WTC11 (cell line): Measurements from ENCODE around the gene ARHGAP8. TPM values are rescaled to one million over a fixed set of nuclear protein-coding genes. Genes with fewer than 3 reads are reported as not detected.
A peak's percentile ranks its signal among the peaks of the same experiment; 100 is the strongest.

ENCODE experiments used
- ATAC-seq: fragments of 200-7000 bp; cut with Tn5 transposase; 2 replicates; pipeline ENCODE4 v1.10.0; 2021; ENCODE audit warnings: mild to moderate bottlenecking, moderate library complexity
- CTCF ChIA-PET: fragments of 300-600 bp; sonication (Branson Sonifier 250); formaldehyde crosslinking; loops from one replicate; lab custom pipeline; 2021; ENCODE audit warnings: antibody characterized with exemption; lab: Charles Lee
- POLR2A ChIA-PET: fragments of 350-600 bp; sonication (Branson Sonifier 250); formaldehyde crosslinking; loops from one replicate; lab custom pipeline; 2021; ENCODE audit warnings: antibody characterized with exemption; lab: Charles Lee
- DNase-seq: peaks from one replicate; pipeline ENCODE4 v3.0.0; 2021; ENCODE audit warnings: low spot score
- H3K27ac Mint-ChIP-seq: 2 replicates; pipeline ENCODE4 v1.8.0; 2021; ENCODE audit warnings: mixed read lengths
- H3K27me3 Mint-ChIP-seq: 2 replicates; pipeline ENCODE4 v1.8.0; 2021; ENCODE audit warnings: low read depth, mild to moderate bottlenecking, moderate library complexity, mixed read lengths
- H3K36me3 Mint-ChIP-seq: 2 replicates; pipeline ENCODE4 v1.8.0; 2021; ENCODE audit warnings: mixed read lengths
- H3K4me1 Mint-ChIP-seq: 2 replicates; pipeline ENCODE4 v1.8.0; 2022; ENCODE audit warnings: mixed read lengths
- H3K4me3 Mint-ChIP-seq: 2 replicates; pipeline ENCODE4 v1.8.0; 2021; ENCODE audit warnings: mild to moderate bottlenecking, moderate library complexity, mixed read lengths
- H3K9me3 Mint-ChIP-seq: 2 replicates; pipeline ENCODE4 v1.8.0; 2021; ENCODE audit warnings: mixed read lengths
- AFF4 ChIP-seq: sonication (generic); formaldehyde crosslinking; IDR thresholded peaks from 2 replicates; pipeline ENCODE4 v1.8.1; 2023; ENCODE audit warnings: mild to moderate bottlenecking, missing genetic modification reagents, borderline replicate concordance
- ARID4B ChIP-seq: sonication (generic); formaldehyde crosslinking; IDR thresholded peaks from 2 replicates; pipeline ENCODE4 v1.8.0; 2023; ENCODE audit warnings: missing genetic modification reagents, mild to moderate bottlenecking, borderline replicate concordance
- E2F4 ChIP-seq: sonication (generic); formaldehyde crosslinking; IDR thresholded peaks from 2 replicates; pipeline ENCODE4 v1.8.1; 2022; ENCODE audit warnings: low read depth, mild to moderate bottlenecking, moderate library complexity, missing genetic modification reagents, borderline replicate concordance
- EMX1 ChIP-seq: fragments of 250-450 bp; sonication (Bioruptor Pico); IDR thresholded peaks from 2 replicates; pipeline ENCODE4 v1.8.0; 2021; ENCODE audit warnings: mild to moderate bottlenecking
- MYBL2 ChIP-seq: sonication (generic); formaldehyde crosslinking; IDR thresholded peaks from 2 replicates; pipeline ENCODE4 v1.8.1; 2023; ENCODE audit warnings: mild to moderate bottlenecking, moderate library complexity, missing genetic modification reagents
- NFE2L1 ChIP-seq: sonication (generic); formaldehyde crosslinking; IDR thresholded peaks from 2 replicates; pipeline ENCODE4 v1.8.1; 2023; ENCODE audit warnings: missing genetic modification reagents
- OVOL2 ChIP-seq: fragments of 250-450 bp; sonication (Bioruptor Pico); IDR thresholded peaks from 2 replicates; pipeline ENCODE4 v1.9.0; 2021; ENCODE audit warnings: mild to moderate bottlenecking, borderline replicate concordance
- RELA ChIP-seq: sonication (generic); formaldehyde crosslinking; IDR thresholded peaks from 2 replicates; pipeline ENCODE4 v1.8.1; 2022; ENCODE audit warnings: missing genetic modification reagents, mild to moderate bottlenecking, borderline replicate concordance
- RORB ChIP-seq: fragments of 250-450 bp; sonication (Bioruptor Pico); IDR thresholded peaks from 2 replicates; pipeline ENCODE4 v1.9.0; 2021; ENCODE audit warnings: mild to moderate bottlenecking
- SP1 ChIP-seq: sonication (generic); formaldehyde crosslinking; conservative IDR thresholded peaks from 2 replicates; pipeline ENCODE4 v1.8.1; 2022; ENCODE audit warnings: missing genetic modification reagents
- TCF7 ChIP-seq: sonication (generic); formaldehyde crosslinking; IDR thresholded peaks from 2 replicates; pipeline ENCODE4 v1.8.0; 2022; ENCODE audit warnings: mild to moderate bottlenecking, low read depth, missing genetic modification reagents, moderate library complexity
- ZNF425 ChIP-seq: fragments of 250-450 bp; sonication (Bioruptor Pico); conservative IDR thresholded peaks from 2 replicates; pipeline ENCODE4 v1.9.0; 2021; ENCODE audit warnings: mild to moderate bottlenecking
- total RNA-seq: library from RNA; stranded (reverse); gene quantifications from 3 replicates; pipeline ENCODE4 v1.2.3, GENCODE V29; 2021
- TF ChIP-seq, protein P1 (sequence below): fragments of 250-450 bp; sonication (Bioruptor Pico); IDR thresholded peaks from 2 replicates; pipeline ENCODE4 v1.9.0; 2021; ENCODE audit warnings: mild to moderate bottlenecking
- TF ChIP-seq, protein P2 (sequence below): sonication (generic); formaldehyde crosslinking; IDR thresholded peaks from 2 replicates; pipeline ENCODE4 v1.8.0; 2022; ENCODE audit warnings: mild to moderate bottlenecking, missing genetic modification reagents
- TF ChIP-seq, protein P3 (sequence below): fragments of 200-600 bp; IDR thresholded peaks from 2 replicates; pipeline ENCODE4 v1.8.0; 2022; ENCODE audit warnings: antibody characterized with exemption
- TF ChIP-seq, protein P4 (sequence below): sonication (generic); formaldehyde crosslinking; IDR thresholded peaks from 2 replicates; pipeline ENCODE4 v1.8.1; 2022; ENCODE audit warnings: low read depth, missing genetic modification reagents, borderline replicate concordance

The ARHGAP8 gene
- total RNA-seq, 1 experiment from 2014 or later, result 61.4 TPM

DNA sequence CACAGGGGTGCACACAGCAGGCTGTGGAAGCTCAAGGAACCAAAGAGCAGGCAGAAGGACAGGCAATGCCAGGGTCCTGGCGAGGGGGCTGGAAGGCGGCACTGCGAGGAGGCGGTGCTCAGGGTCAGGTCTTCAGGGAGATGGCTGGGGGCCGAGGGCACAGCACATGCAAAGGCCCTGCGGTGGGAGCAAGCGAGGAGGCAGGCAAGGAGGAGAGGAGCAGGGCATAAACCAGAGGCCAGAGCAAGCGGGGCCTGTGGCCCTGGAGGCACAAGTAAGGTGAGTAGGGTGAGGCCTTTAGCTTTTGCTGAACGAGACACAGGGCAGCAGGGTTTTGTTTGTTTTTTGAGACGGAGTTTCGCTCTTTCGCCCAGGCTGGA is 126.9 kb downstream of the ARHGAP8 start:
- no peaks in the 10 kb centered on the region; the same call in 1 of the 2 replicates for H3K27me3 Mint-ChIP-seq
- POLR2A ChIA-PET, result no interaction called here
- no peak for ATAC-seq
- CTCF ChIA-PET, result no interaction called here
- H3K9me3 Mint-ChIP-seq, result peaks cover 22% of the 10 kb centered on the region
- peaks cover 43% of the 10 kb centered on the region for H3K36me3 Mint-ChIP-seq
- no peak overlapping the region for H3K4me3 Mint-ChIP-seq
- TF ChIP-seq E2F4 (CRISPR knock-in tag) (no peak), EMX1 (CRISPR knock-in tag) (no peak), MYBL2 (CRISPR knock-in tag) (no peak)
- TF ChIP-seq, all 79 proteins: peak for 0
- DNase-seq, result peak; percentile 4
- Mint-ChIP-seq H3K4me1 (no peaks in the 10 kb centered on the region), H3K27ac (no peak overlapping the region)

DNA sequence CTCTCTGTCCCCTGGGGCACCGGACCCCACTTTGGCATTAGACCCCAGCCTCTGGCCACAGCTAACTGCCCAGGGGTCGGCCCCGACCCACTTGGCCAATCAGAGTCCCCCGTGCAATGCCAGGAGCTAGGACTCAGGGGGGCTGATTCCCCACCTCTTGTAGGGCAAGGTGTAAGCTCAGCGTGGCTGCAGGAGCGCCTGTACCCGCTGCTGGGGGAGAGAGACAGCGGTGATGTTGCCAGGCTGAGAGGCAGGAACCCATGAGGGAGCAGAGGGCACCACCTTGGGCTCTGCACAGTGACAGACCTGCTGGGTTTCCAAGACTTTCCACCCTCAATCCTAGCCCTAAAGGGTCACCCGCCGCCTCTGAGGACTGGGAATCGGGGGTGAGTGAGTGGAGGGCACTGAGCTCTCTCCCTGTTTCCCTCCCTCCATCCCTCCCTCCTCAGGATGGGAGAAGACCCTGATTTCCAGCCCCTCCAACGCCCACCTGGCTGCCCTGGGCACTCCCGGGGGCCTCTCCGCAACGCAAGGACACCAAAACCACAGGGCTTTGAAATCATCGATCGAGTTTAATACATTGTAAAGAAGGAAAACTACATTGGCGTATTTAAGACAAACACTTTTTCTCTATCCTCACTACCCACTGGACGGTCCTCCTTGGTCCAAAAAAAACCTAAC is 128.4 kb downstream of the ARHGAP8 start:
- H3K4me3 Mint-ChIP-seq, result no peak overlapping the region
- H3K27ac Mint-ChIP-seq, result 0 out of 2 replicates have a peak overlapping the region, but pooled peaks have one; percentile 3
- POLR2A ChIA-PET, result no interaction called here
- no peaks in the 10 kb centered on the region for H3K4me1 Mint-ChIP-seq
- DNase-seq (no peak), ATAC-seq (no peak)
- H3K9me3 Mint-ChIP-seq, result peaks cover 18% of the 10 kb centered on the region
- no peaks in the 10 kb centered on the region for H3K27me3 Mint-ChIP-seq
- peaks cover 36% of the 10 kb centered on the region for H3K36me3 Mint-ChIP-seq
- CTCF ChIA-PET, result no interaction called here
- TF ChIP-seq, protein P1, sequence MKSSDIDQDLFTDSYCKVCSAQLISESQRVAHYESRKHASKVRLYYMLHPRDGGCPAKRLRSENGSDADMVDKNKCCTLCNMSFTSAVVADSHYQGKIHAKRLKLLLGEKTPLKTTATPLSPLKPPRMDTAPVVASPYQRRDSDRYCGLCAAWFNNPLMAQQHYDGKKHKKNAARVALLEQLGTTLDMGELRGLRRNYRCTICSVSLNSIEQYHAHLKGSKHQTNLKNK (CRISPR knock-in tag), result no peak
- TF ChIP-seq NFE2L1 (CRISPR knock-in tag) (no peak), RORB (CRISPR knock-in tag) (no peak), TCF7 (CRISPR knock-in tag) (no peak), ARID4B (CRISPR knock-in tag) (no peak), OVOL2 (CRISPR knock-in tag) (no peak), RELA (no peak), AFF4 (CRISPR knock-in tag) (no peak), ZNF425 (CRISPR knock-in tag) (no peak), SP1 (no peak)
- TF ChIP-seq, protein P2, sequence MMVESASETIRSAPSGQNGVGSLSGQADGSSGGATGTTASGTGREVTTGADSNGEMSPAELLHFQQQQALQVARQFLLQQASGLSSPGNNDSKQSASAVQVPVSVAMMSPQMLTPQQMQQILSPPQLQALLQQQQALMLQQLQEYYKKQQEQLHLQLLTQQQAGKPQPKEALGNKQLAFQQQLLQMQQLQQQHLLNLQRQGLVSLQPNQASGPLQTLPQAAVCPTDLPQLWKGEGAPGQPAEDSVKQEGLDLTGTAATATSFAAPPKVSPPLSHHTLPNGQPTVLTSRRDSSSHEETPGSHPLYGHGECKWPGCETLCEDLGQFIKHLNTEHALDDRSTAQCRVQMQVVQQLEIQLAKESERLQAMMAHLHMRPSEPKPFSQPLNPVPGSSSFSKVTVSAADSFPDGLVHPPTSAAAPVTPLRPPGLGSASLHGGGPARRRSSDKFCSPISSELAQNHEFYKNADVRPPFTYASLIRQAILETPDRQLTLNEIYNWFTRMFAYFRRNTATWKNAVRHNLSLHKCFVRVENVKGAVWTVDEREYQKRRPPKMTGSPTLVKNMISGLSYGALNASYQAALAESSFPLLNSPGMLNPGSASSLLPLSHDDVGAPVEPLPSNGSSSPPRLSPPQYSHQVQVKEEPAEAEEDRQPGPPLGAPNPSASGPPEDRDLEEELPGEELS (CRISPR knock-in tag), result no peak
- TF ChIP-seq, protein P3, sequence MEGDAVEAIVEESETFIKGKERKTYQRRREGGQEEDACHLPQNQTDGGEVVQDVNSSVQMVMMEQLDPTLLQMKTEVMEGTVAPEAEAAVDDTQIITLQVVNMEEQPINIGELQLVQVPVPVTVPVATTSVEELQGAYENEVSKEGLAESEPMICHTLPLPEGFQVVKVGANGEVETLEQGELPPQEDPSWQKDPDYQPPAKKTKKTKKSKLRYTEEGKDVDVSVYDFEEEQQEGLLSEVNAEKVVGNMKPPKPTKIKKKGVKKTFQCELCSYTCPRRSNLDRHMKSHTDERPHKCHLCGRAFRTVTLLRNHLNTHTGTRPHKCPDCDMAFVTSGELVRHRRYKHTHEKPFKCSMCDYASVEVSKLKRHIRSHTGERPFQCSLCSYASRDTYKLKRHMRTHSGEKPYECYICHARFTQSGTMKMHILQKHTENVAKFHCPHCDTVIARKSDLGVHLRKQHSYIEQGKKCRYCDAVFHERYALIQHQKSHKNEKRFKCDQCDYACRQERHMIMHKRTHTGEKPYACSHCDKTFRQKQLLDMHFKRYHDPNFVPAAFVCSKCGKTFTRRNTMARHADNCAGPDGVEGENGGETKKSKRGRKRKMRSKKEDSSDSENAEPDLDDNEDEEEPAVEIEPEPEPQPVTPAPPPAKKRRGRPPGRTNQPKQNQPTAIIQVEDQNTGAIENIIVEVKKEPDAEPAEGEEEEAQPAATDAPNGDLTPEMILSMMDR, result no peak
- TF ChIP-seq, protein P4, sequence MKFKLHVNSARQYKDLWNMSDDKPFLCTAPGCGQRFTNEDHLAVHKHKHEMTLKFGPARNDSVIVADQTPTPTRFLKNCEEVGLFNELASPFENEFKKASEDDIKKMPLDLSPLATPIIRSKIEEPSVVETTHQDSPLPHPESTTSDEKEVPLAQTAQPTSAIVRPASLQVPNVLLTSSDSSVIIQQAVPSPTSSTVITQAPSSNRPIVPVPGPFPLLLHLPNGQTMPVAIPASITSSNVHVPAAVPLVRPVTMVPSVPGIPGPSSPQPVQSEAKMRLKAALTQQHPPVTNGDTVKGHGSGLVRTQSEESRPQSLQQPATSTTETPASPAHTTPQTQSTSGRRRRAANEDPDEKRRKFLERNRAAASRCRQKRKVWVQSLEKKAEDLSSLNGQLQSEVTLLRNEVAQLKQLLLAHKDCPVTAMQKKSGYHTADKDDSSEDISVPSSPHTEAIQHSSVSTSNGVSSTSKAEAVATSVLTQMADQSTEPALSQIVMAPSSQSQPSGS, result no peak
